ENCODE results near the gene PDIA5. TPM values are rescaled to one million over a fixed set of nuclear protein-coding genes. Genes with fewer than 3 reads are reported as not detected.

The PDIA5 gene
- total and polyA plus RNA-seq, 2 of the 4 experiments (the other 2 are of a cell fraction) = 19.4 to 42.0 TPM

DNA sequence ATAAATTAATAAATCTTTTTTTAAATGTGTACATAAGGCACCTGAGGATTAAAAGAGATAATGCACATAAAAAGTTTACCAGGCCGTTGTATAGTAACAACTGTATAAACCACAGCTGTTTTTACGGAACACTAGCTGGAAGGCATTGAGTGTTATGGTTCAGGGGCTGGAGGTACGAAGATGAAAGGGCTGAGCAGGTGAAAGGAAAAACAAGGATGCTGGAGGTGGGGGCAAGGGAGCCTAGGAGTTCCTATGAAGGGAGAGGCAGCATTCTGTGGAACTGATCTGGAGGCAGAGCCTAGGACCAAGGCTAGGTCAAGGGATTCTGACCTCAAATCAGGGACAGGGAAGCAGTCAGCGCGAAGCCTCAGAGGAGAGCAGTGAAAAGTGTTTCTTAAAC lies 47.2 kb upstream of the PDIA5 start:
- Histone ChIP-seq H2AK9ac (replicated peaks; ENCODE audit: low read depth, low read length, poor library complexity) (no peak overlapping the region), H3K9me1 (ENCODE audit: insufficient read depth, low read length) (no peaks in the 10 kb centered on the region), H3K18ac (ENCODE audit: low read depth, low read length) (no peak overlapping the region), H2BK15ac (ENCODE audit: low read depth, low read length) (no peak overlapping the region), H3K4me2 (ENCODE audit: low read depth, low read length) (no peak overlapping the region), H3K4me3 (ENCODE audit: insufficient read depth, low read depth, low read length) (no peak overlapping the region), H2BK20ac (ENCODE audit: low read depth, low read length) (no peak overlapping the region), H3K14ac (replicated peaks; ENCODE audit: low read depth, low read length) (no peak overlapping the region), H2AK5ac (ENCODE audit: low read depth, low read length) (no peak overlapping the region), H3K9me3 (ENCODE audit: control insufficient read depth, insufficient read depth, low read length) (no peaks in the 10 kb centered on the region), H3K4ac (ENCODE audit: low read depth, low read length) (no peak overlapping the region), H3K4me1 (ENCODE audit: control insufficient read depth, insufficient read depth, low read length) (no peaks in the 10 kb centered on the region), H2BK5ac (ENCODE audit: low read depth, low read length, poor library complexity, severe bottlenecking) (no peak overlapping the region), H3K23ac (ENCODE audit: low read depth, low read length) (no peak overlapping the region), H3K27me3 (ENCODE audit: control insufficient read depth, insufficient read depth, low read length) (peaks cover 84% of the 10 kb centered on the region), H3K36me3 (ENCODE audit: control insufficient read depth, insufficient read depth, low read length) (no peaks in the 10 kb centered on the region), H3K79me1 (ENCODE audit: low read depth in 1 of 2, low read length in 2 of 2) (no peaks in the 10 kb centered on the region), H3K9ac (ENCODE audit: low read depth, low read length) (no peak overlapping the region), H3K56ac (ENCODE audit: extremely low read depth, insufficient read depth, low read length) (no peak overlapping the region), H2AFZ (replicated peaks; ENCODE audit: low read length, poor library complexity) (no peak overlapping the region), H3K27ac (ENCODE audit: insufficient read depth, low read length) (no peak overlapping the region), H4K5ac (ENCODE audit: low read depth, low read length) (no peak overlapping the region), H2BK120ac (ENCODE audit: low read depth, low read length) (no peak overlapping the region), H4K91ac (ENCODE audit: insufficient read depth, low read depth, low read length) (no peak overlapping the region), H4K20me1 (ENCODE audit: insufficient read depth, low read length) (no peaks in the 10 kb centered on the region), H4K8ac (ENCODE audit: low read depth in 2 of 2, low read length in 2 of 2) (no peak overlapping the region)
- intact Hi-C loops (cut with micrococcal nuclease) (no loop called here), in situ Hi-C loops (cut with MboI; ENCODE audit: low sequenced_read_pairs) (no loop called here), dilution Hi-C loops (cut with HindIII; ENCODE audit: low sequenced_read_pairs, unreplicated experiment) (no loop called here)
- 71% methylated on average over 2 of the region's 5 CpGs; no CpG with 5 or more reads in 1 of the 2 experiments for WGBS, 2 experiments (ENCODE audit: extremely low coverage in 2 of 2, insufficient read length in 1 of 2)
- POLR2A ChIA-PET (ENCODE audit: unreplicated experiment) = no interaction called here
- no peak for TF ChIP-seq MAZ (IDR thresholded peaks at IDR 0.05; ENCODE audit: borderline replicate concordance, low read depth, low read length)
- TF ChIP-seq, protein P1, sequence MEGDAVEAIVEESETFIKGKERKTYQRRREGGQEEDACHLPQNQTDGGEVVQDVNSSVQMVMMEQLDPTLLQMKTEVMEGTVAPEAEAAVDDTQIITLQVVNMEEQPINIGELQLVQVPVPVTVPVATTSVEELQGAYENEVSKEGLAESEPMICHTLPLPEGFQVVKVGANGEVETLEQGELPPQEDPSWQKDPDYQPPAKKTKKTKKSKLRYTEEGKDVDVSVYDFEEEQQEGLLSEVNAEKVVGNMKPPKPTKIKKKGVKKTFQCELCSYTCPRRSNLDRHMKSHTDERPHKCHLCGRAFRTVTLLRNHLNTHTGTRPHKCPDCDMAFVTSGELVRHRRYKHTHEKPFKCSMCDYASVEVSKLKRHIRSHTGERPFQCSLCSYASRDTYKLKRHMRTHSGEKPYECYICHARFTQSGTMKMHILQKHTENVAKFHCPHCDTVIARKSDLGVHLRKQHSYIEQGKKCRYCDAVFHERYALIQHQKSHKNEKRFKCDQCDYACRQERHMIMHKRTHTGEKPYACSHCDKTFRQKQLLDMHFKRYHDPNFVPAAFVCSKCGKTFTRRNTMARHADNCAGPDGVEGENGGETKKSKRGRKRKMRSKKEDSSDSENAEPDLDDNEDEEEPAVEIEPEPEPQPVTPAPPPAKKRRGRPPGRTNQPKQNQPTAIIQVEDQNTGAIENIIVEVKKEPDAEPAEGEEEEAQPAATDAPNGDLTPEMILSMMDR (conservative IDR thresholded peaks at IDR 0.05; ENCODE audit: low read depth, low read length) = no peak
- TF ChIP-seq RAD21 (IDR thresholded peaks at IDR 0.05; ENCODE audit: low read length) = no peak
- TF ChIP-seq SMC3 (IDR thresholded peaks at IDR 0.05; ENCODE audit: low read depth, low read length) = no peak
- TF ChIP-seq, protein P2, sequence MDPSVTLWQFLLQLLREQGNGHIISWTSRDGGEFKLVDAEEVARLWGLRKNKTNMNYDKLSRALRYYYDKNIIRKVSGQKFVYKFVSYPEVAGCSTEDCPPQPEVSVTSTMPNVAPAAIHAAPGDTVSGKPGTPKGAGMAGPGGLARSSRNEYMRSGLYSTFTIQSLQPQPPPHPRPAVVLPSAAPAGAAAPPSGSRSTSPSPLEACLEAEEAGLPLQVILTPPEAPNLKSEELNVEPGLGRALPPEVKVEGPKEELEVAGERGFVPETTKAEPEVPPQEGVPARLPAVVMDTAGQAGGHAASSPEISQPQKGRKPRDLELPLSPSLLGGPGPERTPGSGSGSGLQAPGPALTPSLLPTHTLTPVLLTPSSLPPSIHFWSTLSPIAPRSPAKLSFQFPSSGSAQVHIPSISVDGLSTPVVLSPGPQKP (IDR thresholded peaks at IDR 0.05; ENCODE audit: borderline replicate concordance, low read depth, low read length) = no peak
- no peak for TF ChIP-seq RCOR1 (IDR thresholded peaks at IDR 0.05; ENCODE audit: insufficient replicate concordance, low read length)
- TF ChIP-seq CHD1 (IDR thresholded peaks at IDR 0.05; ENCODE audit: low read depth, low read length) = no peak
- TF ChIP-seq BHLHE40 (IDR thresholded peaks at IDR 0.05; ENCODE audit: low read depth, low read length) = no peak
- TF ChIP-seq, protein P3, sequence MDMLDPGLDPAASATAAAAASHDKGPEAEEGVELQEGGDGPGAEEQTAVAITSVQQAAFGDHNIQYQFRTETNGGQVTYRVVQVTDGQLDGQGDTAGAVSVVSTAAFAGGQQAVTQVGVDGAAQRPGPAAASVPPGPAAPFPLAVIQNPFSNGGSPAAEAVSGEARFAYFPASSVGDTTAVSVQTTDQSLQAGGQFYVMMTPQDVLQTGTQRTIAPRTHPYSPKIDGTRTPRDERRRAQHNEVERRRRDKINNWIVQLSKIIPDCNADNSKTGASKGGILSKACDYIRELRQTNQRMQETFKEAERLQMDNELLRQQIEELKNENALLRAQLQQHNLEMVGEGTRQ (IDR thresholded peaks at IDR 0.05; ENCODE audit: low read depth, low read length) = no peak
- TF ChIP-seq MAFK (IDR thresholded peaks at IDR 0.05; ENCODE audit: low read depth, low read length) = no peak
- no peak for TF ChIP-seq FOS (IDR thresholded peaks at IDR 0.05; ENCODE audit: low read depth, low read length)
- no peak for TF ChIP-seq CEBPB (IDR thresholded peaks at IDR 0.05; ENCODE audit: low read depth, low read length)
- no peak for TF ChIP-seq RFX5 (IDR thresholded peaks at IDR 0.05; ENCODE audit: low read depth, low read length)
- no peak for TF ChIP-seq NFE2L2 (IDR thresholded peaks at IDR 0.05; ENCODE audit: low read depth, low read length)
- DNase-seq = no peak
- CTCF ChIA-PET = no interaction called here
- ATAC-seq (ENCODE audit: low read depth) = no peak
- BruUV-seq (replicated peaks) = no TSS peak
